ENCODE results near the gene ATF5. TPM values are rescaled to one million over a fixed set of nuclear protein-coding genes. Genes with fewer than 3 reads are reported as not detected.

Gene ATF5
- total and polyA plus RNA-seq, 2 of the 13 experiments (the other 11 are each of a cell fraction or from before 2014, with no cell fraction given), result 5.2 to 10.3 TPM

DNA sequence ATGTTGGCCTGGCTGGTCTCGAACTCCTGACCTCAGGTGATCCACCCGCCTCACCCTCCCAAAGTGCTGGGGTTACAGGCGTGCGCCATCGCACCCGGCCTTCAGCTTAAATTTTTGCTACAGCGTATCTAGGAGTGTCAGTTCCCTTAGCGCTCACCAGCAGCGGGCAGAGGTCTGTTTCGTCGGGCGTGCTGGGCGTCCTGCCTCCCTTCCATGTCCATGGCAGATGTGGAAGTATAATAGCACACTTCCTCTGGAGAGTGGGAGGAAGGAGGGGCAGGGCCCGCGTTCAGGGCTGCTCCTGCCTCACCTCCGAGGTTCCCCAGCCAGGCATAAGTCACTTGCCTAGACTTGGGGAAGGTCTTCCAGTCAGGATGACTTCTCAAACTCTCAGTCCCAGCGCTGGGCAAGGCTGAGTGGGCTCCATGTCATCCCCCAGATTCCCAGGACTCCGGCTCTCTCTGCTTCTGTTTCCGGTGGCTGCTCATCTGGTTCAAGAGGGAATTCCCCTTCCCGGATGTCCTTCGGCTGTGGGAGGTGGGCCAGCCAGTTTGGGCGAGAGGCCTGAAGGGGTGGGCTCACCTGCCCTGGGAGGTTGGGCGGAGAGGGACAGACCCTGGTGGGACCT lies 41.9 kb upstream of the ATF5 start:
- no peaks in the 10 kb centered on the region; a peak in 1 of 5 replicates for H3K27me3 ChIP-seq (ENCODE audit: control insufficient read depth in 1 of 2, insufficient read depth in 2 of 2, low read length in 2 of 2)
- 99% methylated on average over 17 of the region's 23 CpGs for WGBS (ENCODE audit: low lambda C conversion rate)
- H4K20me1 ChIP-seq (ENCODE audit: insufficient read depth, low read length), result no peaks in the 10 kb centered on the region; the same call in 1 of the 2 replicates
- no peak overlapping the region for H3K4me2 ChIP-seq (ENCODE audit: low read depth, low read length)
- BruUV-seq (replicated peaks), result no TSS peak
- intact Hi-C loops (cut with micrococcal nuclease; ENCODE audit: unreplicated experiment), result no loop called here
- no peaks in the 10 kb centered on the region for H3K4me1 ChIP-seq (ENCODE audit: insufficient read depth, low read length)
- DNase-seq (ENCODE audit: low spot score) (no peak), FAIRE-seq (no peak), ATAC-seq (no peak)
- peaks cover 11 to 28% of the 10 kb centered on the region in 2 experiments; a peak in 4 of 5 replicates for H3K36me3 ChIP-seq (replicated peaks in 1 of 2; ENCODE audit: control insufficient read depth in 1 of 2, insufficient read depth in 2 of 2, low read length in 2 of 2)
- no peak overlapping the region for H3K9ac ChIP-seq (ENCODE audit: insufficient read depth, low read depth, low read length)
- H2AFZ ChIP-seq (ENCODE audit: low read length), result no peak overlapping the region
- ChIA-PET POLR2A (no interaction called here), CTCF (ENCODE audit: low intra/inter-chr PET ratio, low total read pairs) (no interaction called here)
- H3K9me3 ChIP-seq (ENCODE audit: low read length), result no peaks in the 10 kb centered on the region
- no peaks in the 10 kb centered on the region for H3K79me2 ChIP-seq (ENCODE audit: insufficient read depth, low read length)
- H3K4me3 ChIP-seq (replicated peaks in 1 of 3; ENCODE audit: insufficient read depth in 1 of 3, low read depth in 2 of 3, low read length in 3 of 3), result no peak overlapping the region
- no peak for TF ChIP-seq ZNF713 (CRISPR knock-in tag; IDR thresholded peaks at IDR 0.05)
- TF ChIP-seq, protein P1, sequence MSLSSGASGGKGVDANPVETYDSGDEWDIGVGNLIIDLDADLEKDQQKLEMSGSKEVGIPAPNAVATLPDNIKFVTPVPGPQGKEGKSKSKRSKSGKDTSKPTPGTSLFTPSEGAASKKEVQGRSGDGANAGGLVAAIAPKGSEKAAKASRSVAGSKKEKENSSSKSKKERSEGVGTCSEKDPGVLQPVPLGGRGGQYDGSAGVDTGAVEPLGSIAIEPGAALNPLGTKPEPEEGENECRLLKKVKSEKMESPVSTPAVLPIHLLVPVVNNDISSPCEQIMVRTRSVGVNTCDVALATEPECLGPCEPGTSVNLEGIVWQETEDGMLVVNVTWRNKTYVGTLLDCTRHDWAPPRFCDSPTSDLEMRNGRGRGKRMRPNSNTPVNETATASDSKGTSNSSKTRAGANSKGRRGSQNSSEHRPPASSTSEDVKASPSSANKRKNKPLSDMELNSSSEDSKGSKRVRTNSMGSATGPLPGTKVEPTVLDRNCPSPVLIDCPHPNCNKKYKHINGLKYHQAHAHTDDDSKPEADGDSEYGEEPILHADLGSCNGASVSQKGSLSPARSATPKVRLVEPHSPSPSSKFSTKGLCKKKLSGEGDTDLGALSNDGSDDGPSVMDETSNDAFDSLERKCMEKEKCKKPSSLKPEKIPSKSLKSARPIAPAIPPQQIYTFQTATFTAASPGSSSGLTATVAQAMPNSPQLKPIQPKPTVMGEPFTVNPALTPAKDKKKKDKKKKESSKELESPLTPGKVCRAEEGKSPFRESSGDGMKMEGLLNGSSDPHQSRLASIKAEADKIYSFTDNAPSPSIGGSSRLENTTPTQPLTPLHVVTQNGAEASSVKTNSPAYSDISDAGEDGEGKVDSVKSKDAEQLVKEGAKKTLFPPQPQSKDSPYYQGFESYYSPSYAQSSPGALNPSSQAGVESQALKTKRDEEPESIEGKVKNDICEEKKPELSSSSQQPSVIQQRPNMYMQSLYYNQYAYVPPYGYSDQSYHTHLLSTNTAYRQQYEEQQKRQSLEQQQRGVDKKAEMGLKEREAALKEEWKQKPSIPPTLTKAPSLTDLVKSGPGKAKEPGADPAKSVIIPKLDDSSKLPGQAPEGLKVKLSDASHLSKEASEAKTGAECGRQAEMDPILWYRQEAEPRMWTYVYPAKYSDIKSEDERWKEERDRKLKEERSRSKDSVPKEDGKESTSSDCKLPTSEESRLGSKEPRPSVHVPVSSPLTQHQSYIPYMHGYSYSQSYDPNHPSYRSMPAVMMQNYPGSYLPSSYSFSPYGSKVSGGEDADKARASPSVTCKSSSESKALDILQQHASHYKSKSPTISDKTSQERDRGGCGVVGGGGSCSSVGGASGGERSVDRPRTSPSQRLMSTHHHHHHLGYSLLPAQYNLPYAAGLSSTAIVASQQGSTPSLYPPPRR (CRISPR knock-in tag; IDR thresholded peaks at IDR 0.05; ENCODE audit: borderline replicate concordance), result no peak
- TF ChIP-seq, protein P2, sequence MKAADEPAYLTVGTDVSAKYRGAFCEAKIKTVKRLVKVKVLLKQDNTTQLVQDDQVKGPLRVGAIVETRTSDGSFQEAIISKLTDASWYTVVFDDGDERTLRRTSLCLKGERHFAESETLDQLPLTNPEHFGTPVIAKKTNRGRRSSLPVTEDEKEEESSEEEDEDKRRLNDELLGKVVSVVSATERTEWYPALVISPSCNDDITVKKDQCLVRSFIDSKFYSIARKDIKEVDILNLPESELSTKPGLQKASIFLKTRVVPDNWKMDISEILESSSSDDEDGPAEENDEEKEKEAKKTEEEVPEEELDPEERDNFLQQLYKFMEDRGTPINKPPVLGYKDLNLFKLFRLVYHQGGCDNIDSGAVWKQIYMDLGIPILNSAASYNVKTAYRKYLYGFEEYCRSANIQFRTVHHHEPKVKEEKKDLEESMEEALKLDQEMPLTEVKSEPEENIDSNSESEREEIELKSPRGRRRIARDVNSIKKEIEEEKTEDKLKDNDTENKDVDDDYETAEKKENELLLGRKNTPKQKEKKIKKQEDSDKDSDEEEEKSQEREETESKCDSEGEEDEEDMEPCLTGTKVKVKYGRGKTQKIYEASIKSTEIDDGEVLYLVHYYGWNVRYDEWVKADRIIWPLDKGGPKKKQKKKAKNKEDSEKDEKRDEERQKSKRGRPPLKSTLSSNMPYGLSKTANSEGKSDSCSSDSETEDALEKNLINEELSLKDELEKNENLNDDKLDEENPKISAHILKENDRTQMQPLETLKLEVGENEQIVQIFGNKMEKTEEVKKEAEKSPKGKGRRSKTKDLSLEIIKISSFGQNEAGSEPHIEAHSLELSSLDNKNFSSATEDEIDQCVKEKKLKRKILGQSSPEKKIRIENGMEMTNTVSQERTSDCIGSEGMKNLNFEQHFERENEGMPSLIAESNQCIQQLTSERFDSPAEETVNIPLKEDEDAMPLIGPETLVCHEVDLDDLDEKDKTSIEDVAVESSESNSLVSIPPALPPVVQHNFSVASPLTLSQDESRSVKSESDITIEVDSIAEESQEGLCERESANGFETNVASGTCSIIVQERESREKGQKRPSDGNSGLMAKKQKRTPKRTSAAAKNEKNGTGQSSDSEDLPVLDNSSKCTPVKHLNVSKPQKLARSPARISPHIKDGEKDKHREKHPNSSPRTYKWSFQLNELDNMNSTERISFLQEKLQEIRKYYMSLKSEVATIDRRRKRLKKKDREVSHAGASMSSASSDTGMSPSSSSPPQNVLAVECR (CRISPR knock-in tag; IDR thresholded peaks at IDR 0.05; ENCODE audit: borderline replicate concordance), result no peak
- H3K27ac ChIP-seq (ENCODE audit: extremely low read length, insufficient read depth, low read length), result no peak overlapping the region
- in situ Hi-C loops (cut with HindIII; ENCODE audit: extremely low pct_ligation_motif_present, low pct_unique_long_range_greater_than_20kb), result no loop called here
